GM19395 (cell line): Measurements from ENCODE around the gene CHPF2.
A peak's percentile ranks its signal among the peaks of the same experiment; 100 is the strongest.

Experiments
- ATAC-seq: cut with Tn5 transposase; IDR thresholded peaks from one replicate; pipeline ENCODE4 v1.9.1; 2021; ENCODE audit warnings: mild to moderate bottlenecking, moderate library complexity; ENCODE audit not compliant: unreplicated experiment

The CHPF2 gene

GRCh38 chr7:151232091-151232916 is at the start of gene CHPF2:
Gene CHPF2, plus strand, starts transcription at chr7:151232483. Its CDS starts 1,529 bp downstream, at chr7:151234012.
- ATAC-seq: peak; percentile 95

- ATAC-seq: no peak
Observed at GRCh38 chr7:151185762-151186639, 46.3 kb upstream of the CHPF2 start.

GRCh38 chr7:151186640-151187408 is 45.5 kb upstream of the CHPF2 start, which contains the start of gene ASB10:
Gene ASB10, minus strand, starts transcription at chr7:151187250. Its CDS starts 120 bp downstream, at chr7:151187130.
- ATAC-seq: no peak

GRCh38 chr7:151187409-151188251 is 44.7 kb upstream of the CHPF2 start:
- ATAC-seq: no peak

- no peak for ATAC-seq
Observed at GRCh38 chr7:151188252-151188542, 44.1 kb upstream of the CHPF2 start.

GRCh38 chr7:151189038-151189437 is 43.2 kb upstream of the CHPF2 start:
- ATAC-seq: no peak

GRCh38 chr7:151191544-151191943 is 40.7 kb upstream of the CHPF2 start:
- no peak for ATAC-seq

GRCh38 chr7:151192002-151192539 is 40.2 kb upstream of the CHPF2 start:
- no peak for ATAC-seq

GRCh38 chr7:151193203-151193978 is 38.9 kb upstream of the CHPF2 start:
- ATAC-seq: no peak

- no peak for ATAC-seq
Observed at GRCh38 chr7:151194188-151194587, 38.1 kb upstream of the CHPF2 start.

GRCh38 chr7:151195616-151196450 is 36.5 kb upstream of the CHPF2 start:
- no peak for ATAC-seq

GRCh38 chr7:151197932-151198331 is 34.4 kb upstream of the CHPF2 start:
- ATAC-seq: no peak

- no peak for ATAC-seq
Observed at GRCh38 chr7:151198945-151199848, 33.1 kb upstream of the CHPF2 start.

GRCh38 chr7:151201344-151201743 is 30.9 kb upstream of the CHPF2 start:
- no peak for ATAC-seq

- ATAC-seq: no peak
Observed at GRCh38 chr7:151201751-151202150, 30.5 kb upstream of the CHPF2 start.

GRCh38 chr7:151202836-151203235 is 29.4 kb upstream of the CHPF2 start:
- ATAC-seq: no peak

GRCh38 chr7:151204383-151205032 is 27.8 kb upstream of the CHPF2 start:
- no peak for ATAC-seq
